Activated B cell treated with CpG ODN at 0.5 μM for 24 hours (primary cell): ENCODE measurements around the gene MYL9. TPM values are rescaled to one million over a fixed set of nuclear protein-coding genes. Genes with fewer than 3 reads are reported as not detected.
A peak's percentile ranks its signal among the peaks of the same experiment; 100 is the strongest.

Experiments
- ATAC-seq: fragments of 200-7000 bp; cut with Tn5 transposase; one replicate; pipeline ENCODE4 v1.10.0; 2021; ENCODE audit warnings: low read depth, mild to moderate bottlenecking, moderate library complexity
- CTCF ChIA-PET: fragments of 350-600 bp; sonication (Branson Sonifier 250); formaldehyde crosslinking; loops from one replicate; lab custom pipeline; 2021; ENCODE audit warnings: antibody characterized with exemption; lab: Charles Lee
- POLR2A ChIA-PET: fragments of 350-600 bp; sonication (Branson Sonifier 250); formaldehyde crosslinking; loops from one replicate; lab custom pipeline; 2021; ENCODE audit warnings: antibody characterized with exemption; lab: Charles Lee
- DNase-seq: peaks from one replicate; pipeline ENCODE4 v3.0.0; 2022
- H3K27ac Mint-ChIP-seq: one replicate; pipeline ENCODE4 v1.8.0; 2020; ENCODE audit warnings: mixed read lengths
- H3K27me3 Mint-ChIP-seq: one replicate; pipeline ENCODE4 v1.8.0; 2021; ENCODE audit warnings: mixed read lengths
- H3K36me3 Mint-ChIP-seq: one replicate; pipeline ENCODE4 v1.8.0; 2021; ENCODE audit warnings: low read depth, mixed read lengths
- H3K4me1 Mint-ChIP-seq: one replicate; pipeline ENCODE4 v1.8.0; 2021; ENCODE audit warnings: mixed read lengths
- H3K4me3 Mint-ChIP-seq: one replicate; pipeline ENCODE4 v1.8.0; 2020; ENCODE audit warnings: mild to moderate bottlenecking, mixed read lengths
- H3K9me3 Mint-ChIP-seq: one replicate; pipeline ENCODE4 v1.8.0; 2020; ENCODE audit warnings: mixed read lengths
- CTCF ChIP-seq: fragments of 200-600 bp; IDR thresholded peaks from one replicate; pipeline ENCODE4 v1.8.0; 2022; ENCODE audit warnings: antibody characterized with exemption, mild to moderate bottlenecking
- intact Hi-C: fragments of 100-400 bp; cut with micrococcal nuclease; formaldehyde crosslinking; loops from one replicate; pipeline ENCODE4 v1.15.1; 2024
- total RNA-seq: library from RNA; stranded (reverse); gene quantifications from 2 replicates; pipeline ENCODE4 v1.2.3, GENCODE V29; 2022

Gene MYL9
- total RNA-seq = 5.4 and 8.0 TPM in 2 replicates

GRCh38 chr20:36541227-36541767 is at the start of gene MYL9:
MYL9 (plus strand) TSS chr20:36541519; CDS start chr20:36544885, 3,366 bp downstream.
- no peak for TF ChIP-seq CTCF
- ChIA-PET POLR2A (interaction anchor here (1.5 kb wide), 1 partner anchor 64 kb away, joined by 4 read pairs; the partner anchor contains the start of gene RAB5IF), CTCF (interaction anchor here (0.6 kb wide), 1 partner anchor 62 kb away, joined by 3 read pairs; no protein-coding TSS in a partner anchor)
- ATAC-seq (peak; percentile 80), DNase-seq (peak; percentile 46)
- Mint-ChIP-seq H3K4me1 (peaks cover 6% of the 10 kb centered on the region), H3K36me3 (no peaks in the 10 kb centered on the region), H3K9me3 (no peaks in the 10 kb centered on the region), H3K4me3 (peak within 1 kb of the TSS; percentile 66), H3K27ac (no peak within 1 kb of the TSS), H3K27me3 (no peaks in the 10 kb centered on the region)
- intact Hi-C loops = no loop called here

GRCh38 chr20:36491901-36492617 is 49.3 kb upstream of the MYL9 start:
- no peaks in the 10 kb centered on the region for H3K27me3 Mint-ChIP-seq

GRCh38 chr20:36493051-36493800 is 48.1 kb upstream of the MYL9 start:
- no peak for ATAC-seq
- Mint-ChIP-seq H3K36me3 (peaks cover 33% of the 10 kb centered on the region), H3K9me3 (no peaks in the 10 kb centered on the region), H3K27ac (no peak overlapping the region), H3K27me3 (no peaks in the 10 kb centered on the region), H3K4me1 (peaks cover 32% of the 10 kb centered on the region), H3K4me3 (no peak overlapping the region)
- intact Hi-C loops = loop anchor here (2.0 kb wide), 1 partner anchor 290 kb away; no protein-coding TSS in a partner anchor
- CTCF ChIA-PET = interaction anchor here (1.0 to 1.7 kb wide), 3 partner anchors 54 to 291 kb away, joined by 3 to 7 read pairs (median 3); no protein-coding TSS in a partner anchor
- TF ChIP-seq CTCF = no peak
- no peak for DNase-seq
- POLR2A ChIA-PET = interaction anchor here (0.5 to 1.1 kb wide), 2 partner anchors 111 to 516 kb away, joined by 5 to 10 read pairs; no protein-coding TSS in a partner anchor

More at GRCh38 chr20:36491901-36492617, 49.3 kb upstream of the MYL9 start:
- DNase-seq = no peak
- Mint-ChIP-seq H3K36me3 (peaks cover 22% of the 10 kb centered on the region), H3K4me3 (no peak overlapping the region), H3K27ac (peak overlapping the region; percentile 75), H3K4me1 (peaks cover 36% of the 10 kb centered on the region), H3K9me3 (no peaks in the 10 kb centered on the region)
- intact Hi-C loops = loop anchor here (2.0 kb wide), 1 partner anchor 289 kb away; no protein-coding TSS in a partner anchor
- TF ChIP-seq CTCF = no peak
- ChIA-PET POLR2A (interaction anchor here (1.3 kb wide), 1 partner anchor 21 kb away, joined by 3 read pairs; no protein-coding TSS in a partner anchor), CTCF (interaction anchor here (0.7 to 1.7 kb wide), 4 partner anchors 10 to 289 kb away, joined by 3 to 7 read pairs (median 3); no protein-coding TSS in a partner anchor)
- ATAC-seq = peak; percentile 86

GRCh38 chr20:36493801-36494114 is 47.6 kb upstream of the MYL9 start:
- no peak for ATAC-seq
- ChIA-PET POLR2A (interaction anchor here (1.1 kb wide), 1 partner anchor 111 kb away, joined by 10 read pairs; no protein-coding TSS in a partner anchor), CTCF (no interaction called here)
- no peaks in the 10 kb centered on the region for H3K9me3 Mint-ChIP-seq
- no peaks in the 10 kb centered on the region for H3K27me3 Mint-ChIP-seq
- peaks cover 32% of the 10 kb centered on the region for H3K4me1 Mint-ChIP-seq
- TF ChIP-seq CTCF = no peak
- H3K4me3 Mint-ChIP-seq = no peak overlapping the region
- H3K27ac Mint-ChIP-seq = no peak overlapping the region
- intact Hi-C loops = loop anchor here (2.0 kb wide), 1 partner anchor 291 kb away; no protein-coding TSS in a partner anchor
- no peak for DNase-seq
- peaks cover 38% of the 10 kb centered on the region for H3K36me3 Mint-ChIP-seq
